Activated CD4-positive, CD25-positive, alpha-beta regulatory T cell treated with anti-CD3 and anti-CD28 coated beads, Interleukin-2, amount 50 U/mL, for 24 hours (primary cell): ENCODE measurements around the gene SEL1L3.

Experiments used
- ATAC-seq, 2 donors: fragments of 150-1000 bp; cut with Tn5 transposase; one replicate each; pipeline ENCODE4 v1.10.0; 2021; ENCODE audit warnings: mild to moderate bottlenecking in 1 of 2, moderate library complexity in 1 of 2

SEL1L3 gene

DNA sequence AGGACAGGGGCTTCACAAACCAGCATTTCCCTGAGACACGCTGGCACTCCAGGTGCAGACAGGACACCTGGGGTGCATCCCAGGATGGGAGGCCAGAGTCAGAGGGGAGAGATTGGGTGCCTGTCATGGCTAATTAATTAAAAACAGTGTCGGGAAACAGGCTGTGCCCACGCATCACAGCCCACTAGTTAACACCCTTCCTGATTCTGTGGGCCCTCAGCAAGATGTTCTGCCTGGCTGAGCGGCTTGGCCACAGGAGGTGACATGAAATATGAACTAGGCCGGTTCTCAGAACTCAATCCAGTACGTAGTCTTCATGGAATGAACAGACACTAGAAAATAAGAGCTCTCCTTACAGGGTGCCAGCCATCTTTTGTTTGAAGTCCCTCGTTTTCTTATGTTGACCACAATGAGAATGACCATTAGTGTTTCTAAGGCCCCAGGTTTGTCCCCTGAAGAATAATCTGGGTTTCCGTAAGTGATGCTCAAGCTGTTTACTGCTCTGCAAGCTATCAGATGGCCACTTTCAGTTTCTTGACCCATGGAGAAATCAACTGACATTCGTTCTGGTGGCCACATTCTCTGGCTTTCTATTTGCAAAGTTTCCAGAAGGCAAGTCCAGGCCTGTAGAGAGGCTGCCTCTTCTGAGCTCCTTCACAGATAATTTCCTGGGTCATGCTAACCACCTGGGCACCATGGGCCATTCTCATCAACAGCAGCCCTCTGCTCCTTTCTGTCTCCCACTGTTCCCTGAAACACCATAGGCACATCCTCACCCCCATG is 134.9 kb downstream of the SEL1L3 start:
- ATAC-seq: no peak

DNA sequence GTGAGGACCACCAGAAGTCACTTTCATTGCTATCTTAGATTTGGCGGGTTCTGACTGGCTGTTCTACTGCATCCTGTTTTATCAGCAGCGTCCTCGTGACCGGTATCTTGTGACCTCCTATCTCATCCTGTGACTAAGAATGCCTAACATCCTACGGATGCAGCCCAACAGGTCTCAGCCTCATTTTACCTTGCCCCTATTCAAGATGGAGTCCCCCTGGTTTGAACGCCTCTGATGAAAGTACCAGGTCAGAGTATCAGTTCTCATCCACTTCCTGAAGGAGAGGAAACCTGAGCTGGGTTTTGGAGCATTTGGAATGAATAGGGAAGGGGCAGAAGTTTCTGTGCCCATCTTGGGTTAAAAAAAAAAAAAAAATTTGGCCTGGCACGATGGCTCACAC is 136.9 kb downstream of the SEL1L3 start:
- no peak for ATAC-seq

DNA sequence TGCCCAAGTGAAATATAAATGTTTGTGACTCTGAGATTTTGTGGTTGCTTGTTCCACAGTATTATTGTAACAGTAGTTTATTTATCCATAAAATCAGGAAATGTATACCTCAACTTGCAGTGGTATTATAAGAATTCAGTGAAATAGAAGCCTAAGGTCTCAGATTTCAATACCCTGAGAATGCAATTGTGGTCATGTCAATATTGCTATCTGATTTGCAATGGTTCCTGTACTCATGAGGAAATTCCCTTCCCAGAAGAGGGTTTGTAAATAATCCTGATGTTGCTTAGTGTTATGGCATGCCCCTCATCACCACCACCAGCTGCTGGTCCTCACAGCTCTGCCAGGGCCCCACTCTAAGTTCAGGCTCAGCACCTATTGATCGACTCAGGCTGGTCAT is 139.4 kb downstream of the SEL1L3 start:
- no peak for ATAC-seq

DNA sequence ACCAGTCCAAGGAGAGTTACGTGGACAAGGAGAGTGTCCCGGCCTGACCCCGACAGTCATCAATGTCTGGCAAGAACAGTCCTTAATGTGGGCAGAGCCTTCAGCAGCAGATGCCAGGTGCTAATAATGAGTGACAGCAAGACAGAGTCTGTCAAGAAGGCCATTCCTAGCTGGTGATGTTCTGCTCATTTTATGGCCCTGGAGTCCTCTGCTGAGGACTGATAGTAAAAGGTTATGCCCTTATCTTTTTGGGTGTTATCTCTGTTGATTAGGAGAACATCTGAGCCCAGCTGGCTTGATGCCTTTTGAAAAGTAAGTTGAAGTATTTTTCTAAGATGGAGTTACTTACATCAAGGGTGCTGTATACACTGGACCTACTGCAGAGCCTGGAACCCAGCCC is 139.8 kb downstream of the SEL1L3 start:
- no peak for ATAC-seq

DNA sequence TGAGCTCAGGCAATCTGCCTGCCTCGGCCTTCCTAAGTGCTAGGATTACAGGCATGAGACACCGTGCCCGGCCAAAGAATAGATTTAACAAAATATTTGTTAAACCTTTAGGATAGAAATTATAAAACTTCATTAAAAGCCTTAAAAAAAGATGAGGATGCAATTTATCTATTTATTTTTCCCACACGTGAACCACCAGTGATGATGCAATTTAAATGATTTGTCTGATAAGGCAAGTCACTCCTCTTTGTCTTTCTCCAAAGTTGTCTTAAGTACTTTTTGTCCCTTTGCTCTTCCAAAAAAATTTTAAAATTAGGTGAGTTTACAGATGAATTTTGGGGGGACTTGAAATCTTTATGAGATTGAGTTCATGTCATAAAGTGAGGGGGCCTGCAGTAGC is 149.0 kb downstream of the SEL1L3 start:
- ATAC-seq: no peak

DNA sequence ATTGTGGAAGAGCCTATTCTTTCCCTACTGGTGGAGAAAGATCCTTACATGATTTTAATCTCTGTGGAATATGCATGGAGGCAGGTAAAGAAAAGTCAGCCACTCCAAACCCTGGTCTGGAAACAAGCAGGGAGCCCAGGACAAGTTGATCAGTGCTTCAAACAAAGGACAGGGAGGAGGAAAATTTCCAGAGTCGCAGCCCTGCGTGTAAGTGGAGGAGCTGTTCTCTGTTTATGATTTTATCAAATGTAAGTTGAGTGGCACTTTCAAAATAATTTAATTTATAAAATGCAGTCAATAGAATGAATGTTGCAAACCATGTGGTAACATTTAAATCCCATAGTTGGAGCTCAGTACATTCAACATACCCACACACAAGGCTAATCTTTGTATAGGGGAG is 150.2 kb downstream of the SEL1L3 start:
- no peak for ATAC-seq

DNA sequence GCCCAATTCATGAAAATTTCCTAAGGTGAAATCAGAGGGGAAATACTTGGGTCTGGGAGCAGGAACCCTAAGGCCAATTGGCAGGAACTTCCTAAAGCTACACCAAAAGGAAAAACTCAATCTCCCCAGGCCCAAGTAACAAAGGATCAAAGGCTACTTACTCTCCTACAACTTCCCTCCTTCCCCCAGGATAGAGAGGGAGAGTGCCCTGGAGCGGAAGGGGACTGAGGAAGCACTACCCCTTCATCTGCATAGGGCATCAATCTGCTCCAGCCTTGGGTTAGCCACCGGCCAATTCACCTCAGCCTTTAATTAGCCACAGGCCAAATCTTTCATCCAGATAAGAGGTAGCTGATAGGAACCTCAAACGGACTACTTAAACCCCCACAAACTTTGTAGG is 152.2 kb downstream of the SEL1L3 start:
- ATAC-seq: no peak

DNA sequence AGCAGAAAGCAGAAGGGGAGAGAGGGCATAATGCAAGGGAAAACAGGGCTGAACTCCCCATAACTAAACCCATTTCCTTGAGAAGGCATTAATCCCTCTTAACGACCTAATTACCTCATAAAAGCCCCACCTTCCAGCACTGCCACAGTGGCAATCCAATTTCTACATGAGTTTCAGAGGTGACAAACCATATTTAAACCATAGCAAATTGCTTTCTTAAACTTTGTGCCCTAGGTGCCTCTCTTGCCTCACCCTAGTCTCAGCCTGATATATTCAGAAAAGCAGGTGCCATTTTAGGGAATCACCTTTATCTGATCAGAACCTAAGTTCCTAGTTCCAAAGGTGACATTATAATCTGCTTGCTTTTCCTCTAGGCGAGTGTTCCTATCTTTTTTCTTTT is 158.3 kb downstream of the SEL1L3 start:
- no peak for ATAC-seq

DNA sequence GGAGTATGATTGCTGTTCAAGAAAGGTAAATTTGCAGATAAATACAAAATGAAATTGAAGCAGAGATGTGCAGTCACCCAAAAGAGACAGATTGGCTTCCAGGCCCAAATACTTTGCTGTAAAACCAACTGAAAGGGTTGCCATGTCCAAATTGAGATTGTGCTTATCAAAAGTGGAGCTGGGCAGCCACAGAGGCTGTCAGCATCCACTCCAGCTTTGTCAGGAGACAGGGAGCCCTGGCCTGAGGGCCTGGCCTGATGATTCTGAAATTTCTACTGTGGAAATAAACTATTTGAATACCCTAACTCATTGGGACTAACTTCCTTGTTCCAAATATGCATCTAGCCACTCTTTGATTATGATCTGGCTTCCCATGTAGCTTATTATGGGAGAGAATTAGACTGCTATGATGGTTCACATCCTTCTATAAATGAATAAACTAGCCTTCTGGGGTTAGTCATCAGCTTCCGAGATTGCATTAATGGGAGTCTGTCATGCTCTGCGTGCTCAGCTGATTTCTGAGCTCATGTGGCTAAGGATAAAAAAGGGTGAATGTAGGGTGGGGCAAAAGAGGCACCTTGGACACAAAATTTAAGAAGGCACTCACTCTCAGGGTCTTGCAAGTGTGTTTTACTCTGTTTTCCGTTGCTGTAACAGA is 158.9 kb downstream of the SEL1L3 start:
- ATAC-seq: no peak

DNA sequence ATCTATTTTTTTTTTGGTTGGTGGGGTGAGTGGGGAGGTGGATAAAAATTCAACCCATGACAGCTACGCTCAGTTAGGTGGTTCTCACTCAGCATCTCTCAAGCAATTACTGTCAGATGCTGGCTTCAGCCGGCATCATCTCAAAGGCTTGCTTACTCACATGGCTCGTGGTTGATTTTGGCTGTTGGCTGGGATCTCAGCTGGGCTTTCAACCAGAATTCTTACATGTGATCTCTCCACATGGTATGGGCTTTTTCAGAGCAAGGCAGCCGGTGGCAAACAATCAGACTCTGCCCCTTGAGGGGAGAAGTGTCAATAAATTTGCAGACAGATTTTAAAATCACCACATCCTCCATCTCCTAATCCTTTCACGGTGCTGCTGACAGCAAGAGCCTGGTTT is 159.9 kb downstream of the SEL1L3 start:
- no peak for ATAC-seq

DNA sequence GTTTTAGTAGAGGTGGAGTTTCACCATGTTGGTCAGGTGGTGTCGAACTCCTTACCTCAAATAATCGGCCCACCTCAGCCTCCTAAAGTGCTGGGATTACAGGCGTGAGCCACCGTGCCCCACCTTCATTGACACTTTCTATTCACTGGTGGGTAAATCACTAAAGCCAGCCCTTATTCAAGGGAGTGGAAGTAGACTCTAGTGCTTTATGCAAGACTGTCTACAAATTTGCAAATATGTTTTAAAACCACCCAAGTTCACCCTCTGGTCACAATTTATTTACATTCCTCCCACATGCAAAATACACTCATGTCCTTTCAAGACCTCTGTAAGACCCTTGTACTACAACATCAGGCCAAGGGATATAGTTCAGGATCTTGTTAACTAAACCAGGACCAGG is 162.1 kb downstream of the SEL1L3 start:
- ATAC-seq: no peak

DNA sequence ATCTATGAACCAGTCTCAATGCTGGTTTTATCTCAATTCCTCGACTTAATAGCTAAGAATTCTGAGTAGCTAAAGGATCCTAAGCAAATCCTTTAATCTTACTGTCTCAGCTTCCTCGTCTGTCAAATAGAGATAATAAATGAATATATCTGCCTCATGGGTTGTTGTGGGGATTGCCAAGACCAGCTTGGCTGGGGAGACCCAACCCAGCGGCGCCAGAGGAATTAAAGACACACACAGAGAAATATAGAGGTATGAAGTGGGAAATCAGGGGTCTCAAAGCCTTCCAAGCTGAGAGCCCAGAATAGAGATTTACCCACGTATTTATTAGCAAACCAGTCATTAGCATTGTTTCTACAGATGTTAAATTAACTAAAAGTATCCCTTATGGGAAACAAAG is 165.3 kb downstream of the SEL1L3 start:
- ATAC-seq: no peak
